Frontal cortex (tissue), 4 donors: ENCODE measurements around the gene LRRC75A. TPM values are rescaled to one million over a fixed set of nuclear protein-coding genes. Genes with fewer than 3 reads are reported as not detected.
"Not testable (repeated sequence)": the region's sequence is repeated elsewhere in the genome, so short reads cannot be mapped to it uniquely, and the experiment has no call there.

Experiments used
- DNase-seq, 2 donors: peaks; one replicate each; pipeline ENCODE4 v3.0.0; 2012; ENCODE audit warnings: low spot score in 2 of 2
- FAIRE-seq: peaks from 2 replicates; lab custom pipeline; 2012; peaks lifted over from hg19 to GRCh38; lab: Jason Lieb, UNC
- total RNA-seq: library from RNA; depleted of rRNA; stranded (reverse); fragments of >200 nt; gene quantifications from one replicate; pipeline ENCODE4 v1.2.3, GENCODE V29; 2014
- donor health status: control.
- donor health status: control.
- donor health status: control.

The LRRC75A gene, protein sequence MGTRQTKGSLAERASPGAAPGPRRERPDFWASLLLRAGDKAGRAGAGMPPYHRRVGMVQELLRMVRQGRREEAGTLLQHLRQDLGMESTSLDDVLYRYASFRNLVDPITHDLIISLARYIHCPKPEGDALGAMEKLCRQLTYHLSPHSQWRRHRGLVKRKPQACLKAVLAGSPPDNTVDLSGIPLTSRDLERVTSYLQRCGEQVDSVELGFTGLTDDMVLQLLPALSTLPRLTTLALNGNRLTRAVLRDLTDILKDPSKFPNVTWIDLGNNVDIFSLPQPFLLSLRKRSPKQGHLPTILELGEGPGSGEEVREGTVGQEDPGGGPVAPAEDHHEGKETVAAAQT
- total RNA-seq: 3.3 TPM

DNA sequence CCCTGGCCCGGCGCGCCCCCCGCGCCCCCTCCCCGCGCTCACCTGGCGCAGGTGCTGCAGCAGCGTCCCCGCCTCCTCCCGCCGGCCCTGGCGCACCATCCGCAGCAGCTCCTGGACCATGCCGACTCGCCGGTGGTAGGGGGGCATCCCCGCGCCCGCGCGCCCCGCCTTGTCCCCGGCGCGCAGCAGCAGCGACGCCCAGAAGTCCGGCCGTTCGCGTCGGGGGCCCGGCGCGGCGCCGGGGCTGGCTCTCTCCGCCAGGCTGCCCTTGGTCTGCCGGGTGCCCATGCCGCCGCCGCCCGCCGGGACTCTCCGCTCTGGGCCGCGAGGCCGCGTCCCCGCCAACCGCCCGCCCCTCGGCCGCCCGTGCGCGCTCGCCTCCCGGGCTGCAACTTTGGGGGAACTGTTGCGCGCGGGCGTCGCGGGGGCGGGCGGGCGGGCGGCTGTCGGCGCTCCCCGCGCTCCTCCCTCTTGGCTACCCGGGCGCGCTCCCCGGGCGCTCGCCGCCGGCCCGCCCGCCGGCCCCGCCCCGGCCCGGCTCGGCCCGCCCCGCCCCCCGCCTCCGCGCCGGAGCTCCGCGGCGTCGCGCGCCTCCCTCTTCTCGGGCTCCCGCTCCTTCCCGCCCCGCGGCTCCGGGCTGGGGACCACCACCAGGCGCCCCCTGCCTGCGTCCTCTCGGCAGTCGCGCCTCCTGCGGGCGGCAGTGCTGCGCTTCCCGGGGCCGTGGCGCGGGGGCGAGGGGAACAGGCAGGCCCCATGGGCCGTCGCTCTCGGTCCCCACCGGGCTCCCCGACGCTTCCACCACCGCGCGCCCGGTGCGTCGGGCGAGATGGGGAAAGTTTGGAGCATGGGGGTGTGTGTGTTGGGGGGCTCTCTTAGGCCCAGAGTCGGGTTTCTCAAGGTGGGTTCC lies at the start of gene LRRC75A:
TSS of gene LRRC75A (minus strand) at position 491 of the 910 bp plus-strand sequence. CDS start at position 288, 203 bp downstream.
- DNase-seq: peak; percentile 86 to 90

DNA sequence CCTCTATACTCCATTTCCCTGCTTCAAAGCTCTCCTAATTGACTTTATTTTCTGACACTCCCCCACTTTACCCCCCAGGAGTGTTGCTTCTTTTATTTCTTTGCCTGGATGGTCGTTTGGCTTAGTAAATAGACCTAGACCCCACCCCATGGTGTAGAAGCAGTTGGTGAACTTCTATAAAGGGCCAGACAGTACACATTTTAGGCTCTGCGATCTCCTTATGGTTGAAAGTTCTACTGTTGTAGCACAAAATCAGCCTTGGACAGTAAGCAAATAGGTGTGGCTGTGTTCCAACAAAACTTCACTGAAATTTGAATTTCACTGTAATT lies 45.1 kb upstream of the LRRC75A start:
- DNase-seq (no peak), FAIRE-seq (no peak)

More for the DNA sequence above, at the start of gene LRRC75A:
- FAIRE-seq: no peak

DNA sequence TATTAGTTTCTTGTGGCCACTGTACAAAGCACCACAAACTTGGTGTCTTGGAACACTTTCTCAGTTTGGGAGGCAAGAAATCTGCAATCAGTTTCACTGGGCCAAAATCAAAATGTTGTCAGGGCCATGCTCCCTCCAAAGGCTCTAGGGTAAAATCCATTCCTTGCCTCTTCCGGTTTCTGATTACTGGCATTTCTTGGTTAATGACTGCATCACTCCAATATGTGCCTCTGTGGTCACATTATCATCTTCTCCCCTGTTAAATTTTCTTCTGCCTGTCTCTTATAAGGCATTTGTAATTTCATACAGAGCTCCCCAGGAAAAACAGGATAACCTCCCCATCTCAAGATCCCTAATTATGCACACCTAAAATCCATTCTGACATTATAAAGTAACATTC lies 42.2 kb upstream of the LRRC75A start:
- DNase-seq (no peak), FAIRE-seq (no peak)

DNA sequence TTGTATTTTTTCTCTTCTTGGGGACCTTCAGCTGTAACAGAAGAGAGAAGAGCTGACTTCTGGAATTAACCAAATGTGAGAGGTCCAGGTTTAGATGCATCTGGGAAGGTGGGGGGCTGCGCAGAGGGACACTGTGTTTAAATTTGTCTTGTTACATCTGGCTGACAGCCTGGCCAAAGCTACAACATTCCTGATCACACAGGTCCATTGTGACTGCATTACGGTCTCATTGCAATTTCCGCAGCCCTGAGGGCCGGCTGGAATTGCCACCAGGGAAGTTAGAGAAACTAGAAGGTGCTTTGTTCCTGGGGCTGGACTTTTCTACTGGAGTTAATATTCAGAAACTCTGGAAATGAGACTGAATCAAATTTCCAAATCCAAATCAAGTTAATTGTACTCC lies 37.9 kb upstream of the LRRC75A start:
- DNase-seq: no peak
- FAIRE-seq: no peak

DNA sequence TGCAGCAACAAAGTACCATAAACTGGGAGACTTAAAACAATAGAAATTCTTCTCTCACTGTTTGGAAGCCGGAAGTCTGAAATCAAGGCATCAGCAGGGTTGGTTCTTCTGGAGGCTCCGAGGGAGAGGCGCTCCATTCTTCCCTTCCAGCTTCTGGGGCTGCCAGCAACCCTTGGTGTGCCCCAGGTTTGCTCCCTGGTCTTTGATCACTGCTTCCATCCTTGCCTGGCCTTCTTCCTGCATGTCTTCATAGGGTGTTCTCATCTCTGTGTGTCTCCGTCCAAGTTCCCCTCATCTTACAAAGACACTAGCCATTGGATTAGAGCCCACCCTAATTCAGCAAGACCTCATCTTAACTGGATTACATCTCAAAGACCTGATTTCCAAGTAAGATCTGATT lies 35.3 kb upstream of the LRRC75A start:
- FAIRE-seq (no peak), DNase-seq (no peak)

DNA sequence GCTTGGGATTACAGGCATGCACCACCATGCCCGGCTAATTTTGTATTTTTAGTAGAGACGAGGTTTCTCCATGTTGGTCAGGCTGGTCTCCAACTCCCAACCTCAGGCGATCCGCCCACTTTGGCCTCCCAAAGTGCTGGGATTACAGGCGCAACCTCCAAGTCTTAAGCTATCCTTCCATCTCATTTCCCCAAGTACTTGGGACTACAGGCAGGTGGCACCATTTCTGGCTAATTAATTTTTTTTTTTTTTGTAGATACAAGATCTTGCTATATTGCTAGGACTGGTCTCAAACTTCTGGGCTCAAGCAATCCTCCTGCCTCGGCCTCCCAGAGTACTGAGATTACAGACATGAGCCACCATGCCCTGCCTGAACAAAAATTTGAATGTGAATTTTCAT lies 33.6 kb upstream of the LRRC75A start:
- FAIRE-seq, DNase-seq: not testable (repeated sequence)

DNA sequence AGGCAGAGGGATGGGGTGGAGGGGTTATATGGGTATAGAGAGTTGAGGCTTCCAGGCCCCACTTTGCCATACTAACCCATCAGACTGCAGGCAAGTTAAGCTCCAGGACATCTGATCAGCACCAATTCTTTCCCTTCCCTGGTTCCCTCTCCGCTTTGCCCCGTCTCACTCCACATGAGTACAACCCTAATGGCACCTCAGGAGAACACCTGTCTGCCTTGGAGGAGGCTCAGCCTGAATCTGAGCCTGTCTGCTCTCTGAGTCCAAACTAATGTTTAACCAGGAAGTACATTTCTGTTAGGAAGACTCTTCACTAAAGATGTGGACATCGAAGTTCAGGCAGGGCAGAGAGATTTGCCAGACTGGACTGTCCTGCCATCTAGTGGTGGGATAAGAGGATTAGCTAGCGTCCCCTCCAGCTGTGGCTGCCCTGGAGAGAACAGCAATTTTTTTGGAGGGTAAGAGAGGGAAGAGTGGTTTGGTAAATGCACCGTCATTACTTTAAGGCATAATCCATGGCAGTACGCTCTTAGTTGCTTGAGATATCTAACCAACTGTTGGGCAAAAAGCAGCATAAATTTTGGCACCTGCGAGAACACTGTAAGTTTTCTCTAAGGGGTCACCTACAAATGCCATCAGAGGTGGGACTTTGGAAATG lies 29.2 kb upstream of the LRRC75A start:
- FAIRE-seq: no peak
- DNase-seq: peak; percentile 57 to 83

DNA sequence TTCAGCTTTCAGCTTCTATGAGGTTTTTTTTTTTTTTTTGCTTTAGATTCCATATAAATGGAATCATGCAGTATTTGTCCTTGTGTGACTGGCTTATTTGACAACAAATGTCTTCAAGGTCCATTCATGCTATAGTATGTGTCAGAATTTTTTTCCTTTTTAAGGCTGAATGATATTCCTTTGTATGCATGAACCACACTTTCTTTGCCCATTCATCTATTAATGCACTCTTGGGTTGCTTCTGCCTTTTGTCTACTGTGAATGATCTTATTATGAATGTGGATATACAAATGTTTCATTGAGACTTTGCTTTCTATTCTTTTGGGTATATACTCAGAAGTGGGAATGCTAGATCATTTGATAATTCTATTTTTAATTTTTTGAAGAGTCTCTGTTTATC lies 27.0 kb upstream of the LRRC75A start:
- DNase-seq (no peak), FAIRE-seq (no peak)

DNA sequence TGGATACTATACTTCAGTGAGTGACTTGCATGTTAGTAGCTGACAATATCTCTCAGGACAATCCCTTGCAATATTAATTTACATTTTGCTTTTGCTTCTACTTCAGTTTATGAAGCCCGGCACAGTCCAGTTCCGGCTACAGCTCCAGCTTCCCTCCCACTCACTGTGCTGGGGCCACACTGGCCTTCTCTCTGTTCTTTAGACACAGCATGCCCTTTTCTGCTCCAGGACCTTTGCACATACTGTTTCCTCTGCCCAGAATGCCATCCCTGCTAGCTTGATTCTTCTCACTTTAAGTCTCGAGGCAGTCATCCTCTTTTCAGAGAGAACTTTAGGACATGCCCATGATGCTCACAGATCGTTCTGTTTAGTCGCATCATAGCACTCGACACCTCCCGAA lies 25.5 kb upstream of the LRRC75A start:
- FAIRE-seq: no peak

DNA sequence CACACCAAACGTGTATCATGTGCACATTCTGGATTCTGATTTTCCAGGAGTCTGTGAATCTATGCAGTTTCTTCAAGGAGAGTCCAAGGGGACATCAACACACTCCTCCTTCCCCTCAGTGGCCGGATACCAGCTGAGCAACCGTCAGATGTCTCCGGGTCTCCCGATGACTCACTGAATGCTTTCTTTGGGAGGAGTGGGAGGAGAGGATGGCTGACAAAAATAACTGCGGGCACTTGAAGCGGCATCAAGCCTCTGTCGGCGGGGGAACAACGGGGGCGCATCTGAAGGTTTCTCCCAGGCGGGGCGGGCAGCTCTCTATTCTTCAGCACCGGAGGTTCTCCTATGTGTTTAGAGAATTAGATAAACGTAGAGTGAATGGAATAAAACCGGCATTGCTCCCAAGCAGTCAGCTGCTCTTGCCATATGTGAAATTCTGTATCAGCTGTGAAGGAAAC lies 24.6 kb upstream of the LRRC75A start:
- FAIRE-seq (no peak), DNase-seq (peak in 1 of 2 donors; percentile 68)

More for the DNA sequence above, 25.5 kb upstream of the LRRC75A start:
- DNase-seq: no peak

DNA sequence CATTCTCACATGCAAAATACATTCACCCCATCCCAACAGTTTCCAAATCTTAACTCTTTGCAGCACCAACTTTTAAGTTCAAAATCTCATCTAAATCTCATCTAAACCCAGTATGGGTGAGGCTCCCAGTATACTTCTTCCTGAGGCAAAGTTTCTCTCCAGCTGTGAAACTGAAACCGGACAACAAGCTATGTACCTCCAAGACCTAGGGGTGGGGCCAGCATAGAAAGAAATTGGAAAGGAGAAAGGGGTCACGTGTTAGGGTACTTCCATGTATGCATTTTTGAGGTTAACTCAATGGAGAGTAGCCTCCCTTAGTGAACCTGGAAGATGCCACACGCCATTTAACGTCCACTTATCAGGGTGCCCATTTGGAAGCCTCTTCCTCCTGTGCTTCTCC lies 23.9 kb upstream of the LRRC75A start:
- DNase-seq (no peak), FAIRE-seq (no peak)

DNA sequence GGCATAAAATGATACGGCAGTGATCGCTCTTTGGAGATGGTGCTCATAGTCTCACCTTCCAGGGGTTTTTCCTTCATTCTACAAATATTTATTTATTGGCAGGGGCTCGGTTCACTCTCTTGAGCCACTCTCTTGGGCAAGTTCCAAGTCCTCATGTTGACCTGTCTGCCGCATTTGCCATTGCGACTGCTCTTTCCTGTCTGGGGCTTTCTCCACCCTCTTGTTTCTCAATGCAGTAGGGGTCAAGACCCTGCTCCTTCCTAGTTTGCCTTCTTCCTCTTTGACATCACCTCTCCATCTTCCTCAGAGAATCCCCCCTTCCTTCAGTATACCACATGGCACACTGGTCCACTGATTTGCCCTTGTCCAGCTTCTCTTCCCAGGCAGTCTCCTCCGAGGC lies 21.9 kb upstream of the LRRC75A start:
- FAIRE-seq: no peak
- DNase-seq: no peak

DNA sequence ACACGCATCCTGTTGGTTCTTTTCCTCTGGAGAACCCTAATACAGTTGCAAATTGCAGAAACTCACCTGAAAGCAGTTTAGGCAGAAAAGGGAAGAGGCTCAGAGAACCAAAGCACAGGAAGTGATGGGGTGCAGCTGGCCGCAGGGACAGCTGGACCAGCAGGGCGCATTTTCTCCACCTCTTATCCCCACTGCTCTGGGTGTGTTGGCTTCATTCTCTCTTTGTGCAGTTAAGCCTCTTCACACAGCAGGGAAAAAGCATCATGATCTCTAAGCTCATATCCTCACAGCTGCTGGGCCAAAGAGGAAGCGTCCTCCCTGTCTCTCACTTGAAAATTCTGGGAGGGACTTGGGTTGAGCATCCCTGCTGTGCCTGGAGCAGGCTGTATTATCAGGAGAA lies 20.0 kb upstream of the LRRC75A start:
- no peak for DNase-seq

DNA sequence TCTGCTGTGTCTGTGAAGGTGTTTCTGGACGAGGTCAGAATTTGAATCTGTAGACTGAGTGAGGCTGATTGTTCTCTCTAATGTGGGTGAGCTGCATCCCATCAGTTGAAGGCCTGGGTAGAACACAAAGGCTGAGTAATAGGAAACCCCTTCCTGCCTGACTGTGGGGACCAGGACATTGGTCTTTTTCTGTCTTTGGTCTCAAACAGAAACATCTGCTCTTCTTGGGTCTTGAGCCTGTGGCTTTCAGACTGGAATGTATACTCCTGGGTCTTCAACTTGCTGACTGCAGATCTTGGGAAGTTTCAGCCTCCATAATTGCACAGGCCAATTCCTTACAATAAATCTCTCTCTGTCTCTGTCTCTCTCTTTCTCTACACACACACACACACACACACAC lies 19.6 kb upstream of the LRRC75A start:
- DNase-seq (no peak), FAIRE-seq (no peak)

More for the DNA sequence above, 20.0 kb upstream of the LRRC75A start:
- FAIRE-seq: no peak

DNA sequence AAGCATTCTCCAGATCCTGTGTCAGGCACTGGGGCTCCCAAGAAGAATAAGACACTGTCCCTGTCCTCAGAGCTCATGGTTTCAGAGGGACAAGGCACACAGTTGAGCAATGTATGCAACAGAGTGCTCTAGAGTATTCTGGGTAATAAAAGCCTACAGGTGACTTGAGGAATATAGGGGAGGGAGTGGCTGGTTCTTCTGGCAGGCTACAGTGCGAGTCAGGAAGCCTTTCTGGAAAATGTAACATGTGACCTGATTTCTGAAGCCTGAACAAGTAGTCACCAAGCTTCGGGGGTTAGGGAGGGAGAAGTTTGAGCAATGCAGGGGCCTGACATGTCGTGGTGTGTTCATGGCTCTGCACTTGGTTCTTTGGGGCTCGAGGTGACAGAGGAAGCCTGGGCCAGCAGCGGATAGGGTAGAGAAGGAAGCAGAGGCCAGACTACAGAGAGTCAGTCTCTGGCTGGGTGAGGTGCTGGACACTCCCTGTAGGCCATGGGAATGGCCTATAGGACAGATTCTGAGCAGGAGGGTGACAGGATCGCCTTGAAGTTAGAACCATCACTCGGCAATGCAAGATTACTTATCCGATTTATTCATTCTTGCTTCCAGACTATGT lies 16.0 kb upstream of the LRRC75A start:
- DNase-seq: no peak
- no peak for FAIRE-seq

DNA sequence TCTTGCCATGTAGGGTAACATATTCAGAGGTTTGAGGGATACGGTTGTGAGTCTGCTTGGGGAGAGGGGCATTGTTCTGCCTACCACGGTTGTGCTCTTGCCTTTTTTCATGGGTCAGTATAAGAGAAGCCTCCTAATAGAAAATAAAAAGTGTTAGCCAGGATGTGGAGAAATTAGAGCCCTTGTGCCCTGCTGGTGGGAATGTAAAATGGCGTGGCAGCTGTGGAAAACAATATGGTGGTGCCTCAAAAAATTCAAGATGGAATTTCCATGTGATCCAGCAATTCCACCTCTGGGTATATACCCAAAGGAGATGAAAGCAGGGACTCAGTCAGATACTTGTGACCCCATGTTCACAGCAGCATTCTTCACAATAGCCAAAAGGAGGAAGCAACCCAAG lies 14.2 kb upstream of the LRRC75A start:
- DNase-seq (no peak), FAIRE-seq (no peak)

DNA sequence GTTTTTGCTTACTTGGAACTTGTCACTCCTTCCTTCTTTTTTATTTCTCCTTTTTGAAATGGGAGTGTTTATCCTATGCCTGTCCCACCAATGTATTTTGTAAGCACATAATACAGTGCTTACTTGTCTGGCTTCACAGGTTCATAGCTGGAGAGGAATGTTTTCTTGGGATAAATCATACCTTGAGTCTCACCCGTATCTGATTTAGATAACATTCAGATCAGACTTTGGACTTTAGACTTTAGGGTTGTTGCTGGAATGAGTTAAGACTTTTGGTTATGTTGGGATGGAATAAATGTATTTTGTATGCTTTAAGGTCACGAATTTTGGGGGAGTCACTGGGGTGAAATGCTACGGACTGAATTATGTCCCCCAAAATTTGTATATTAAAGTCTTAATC lies 13.0 kb upstream of the LRRC75A start:
- no peak for FAIRE-seq
- DNase-seq: no peak

DNA sequence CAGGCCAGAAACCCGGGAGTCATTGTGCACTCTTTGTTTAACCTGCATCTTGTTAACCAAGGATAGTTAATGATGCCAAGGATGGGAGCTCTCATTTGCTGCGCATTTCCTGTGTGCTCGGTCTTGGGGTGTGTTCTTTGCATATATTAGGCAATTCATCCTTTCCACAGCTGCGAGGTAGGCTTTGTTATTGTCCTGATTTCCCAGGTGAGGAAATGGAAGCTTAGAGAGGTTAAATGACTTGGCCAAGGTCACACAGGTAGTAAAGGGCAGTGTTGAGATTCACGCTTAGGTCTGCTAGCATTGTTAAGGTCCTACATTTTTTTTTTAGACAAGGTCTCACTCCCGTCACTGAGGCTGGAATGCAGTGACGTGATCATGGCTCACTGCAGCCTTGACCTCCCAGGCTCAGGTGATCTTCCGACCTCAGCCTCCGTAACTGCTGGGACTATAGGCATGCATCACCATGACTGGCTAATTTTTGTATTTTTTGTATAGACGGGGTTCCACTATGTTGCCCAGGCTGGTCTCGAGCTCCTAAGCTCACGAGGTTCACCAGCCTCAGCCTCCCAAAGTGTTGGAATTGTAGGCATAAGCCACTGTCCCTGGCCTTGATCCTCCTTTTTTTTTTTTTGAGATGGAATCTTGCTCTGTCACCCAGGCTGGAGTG lies 5.0 kb upstream of the LRRC75A start:
- no peak for DNase-seq
- no peak for FAIRE-seq

DNA sequence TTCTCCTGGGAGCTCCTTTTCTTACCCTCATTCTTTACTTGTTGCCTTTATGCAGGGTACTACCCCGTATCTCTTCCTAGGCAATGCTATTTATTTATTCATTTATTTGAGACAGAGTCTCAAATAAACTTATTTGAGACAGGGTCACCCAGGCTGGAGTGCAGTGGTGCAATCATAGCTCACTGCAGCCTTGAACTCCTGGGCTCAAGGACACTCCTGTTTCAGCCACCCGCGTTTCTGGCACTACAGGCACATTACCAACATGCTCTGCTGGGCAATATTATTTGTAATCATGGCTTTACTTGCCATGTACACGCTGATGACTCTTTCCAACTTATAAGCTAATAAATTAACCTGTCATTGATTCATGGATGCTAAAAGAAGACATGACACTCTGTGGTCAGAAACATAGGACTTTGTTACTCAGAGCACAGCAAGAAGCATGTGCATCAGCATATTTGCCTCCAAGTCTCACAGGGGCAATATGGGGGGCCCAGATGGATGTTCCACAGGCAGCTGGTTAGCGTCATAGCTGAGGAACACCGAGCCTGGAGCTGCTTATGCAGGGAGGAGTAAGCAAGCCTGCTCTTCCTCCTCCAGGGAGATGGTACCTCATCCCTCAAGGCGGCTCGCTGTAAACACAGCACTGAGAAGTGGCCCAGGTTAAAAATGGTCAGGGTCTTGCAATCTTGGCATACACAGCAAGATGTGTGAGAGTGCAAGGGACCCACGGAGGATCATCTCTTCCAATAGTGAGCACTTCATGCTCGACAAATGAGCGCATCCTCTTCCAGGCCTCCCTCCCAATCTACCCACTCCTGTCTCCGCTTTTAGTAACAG lies 4.2 kb upstream of the LRRC75A start:
- FAIRE-seq (no peak), DNase-seq (no peak)
